ENCODE data around the gene ANTKMT. TPM values are rescaled to one million over a fixed set of nuclear protein-coding genes. Genes with fewer than 3 reads are reported as not detected.
"Not testable (repeated sequence)": the region's sequence is repeated elsewhere in the genome, so short reads cannot be mapped to it uniquely, and the experiment has no call there.

ANTKMT gene
- total and polyA plus RNA-seq, 4 donors: 13.1 to 33.0 (median 22.2) TPM

DNA sequence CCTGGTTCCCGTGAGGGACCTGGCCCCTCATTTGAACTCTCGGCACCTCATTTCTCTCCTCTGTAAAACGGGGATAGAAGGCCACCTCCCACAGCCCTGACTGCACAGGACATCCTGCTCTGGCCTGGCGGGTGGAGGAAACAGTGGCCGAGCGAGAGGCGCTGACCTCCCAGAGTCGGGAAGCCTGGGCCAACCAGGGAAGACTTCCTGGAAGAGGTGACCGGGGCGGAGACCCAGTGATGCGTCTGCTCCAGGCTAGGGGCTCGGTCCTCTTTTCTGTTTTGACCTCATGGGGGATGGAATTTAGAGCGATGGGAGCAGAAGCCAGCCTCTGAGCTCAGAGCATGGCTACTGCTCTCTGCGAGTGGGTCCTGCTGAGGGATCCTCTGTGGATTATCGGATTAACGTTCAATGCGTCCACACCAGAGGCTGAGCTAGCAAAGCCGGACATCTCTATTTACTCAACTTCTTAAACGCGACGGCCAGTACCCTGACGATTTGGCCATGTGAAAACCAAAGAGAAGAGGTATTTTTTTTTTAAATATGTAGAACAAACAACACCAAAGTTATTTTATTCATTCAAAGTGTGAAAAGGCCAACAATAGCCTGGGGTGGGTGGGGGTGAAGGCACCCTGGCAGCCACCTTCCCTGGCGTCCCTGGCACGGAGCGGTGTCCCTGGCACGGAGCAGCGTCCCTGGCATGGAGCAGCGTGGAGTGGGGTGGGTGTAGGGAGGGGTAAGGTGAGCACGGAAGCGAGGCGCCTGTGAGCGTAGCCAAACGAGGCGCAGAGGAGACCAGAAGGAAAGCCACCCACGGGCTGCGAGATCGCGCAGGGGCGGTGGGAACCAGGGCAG, 30.4 kb downstream of the ANTKMT start:
- H3K4me3 ChIP-seq (ENCODE audit: low read length in 2 of 2): no peak overlapping the region
- H3K4me1 ChIP-seq (ENCODE audit: control insufficient read depth in 1 of 2, insufficient read depth in 2 of 2, low read length in 2 of 2): no peaks in the 10 kb centered on the region
- H3K9me3 ChIP-seq (ENCODE audit: control insufficient read depth, low read length): no peaks in the 10 kb centered on the region
- no peak for DNase-seq
- H3K36me3 ChIP-seq (ENCODE audit: control insufficient read depth in 1 of 2, insufficient read depth in 2 of 2, low read length in 1 of 2): no peaks in the 10 kb centered on the region
- H3K27ac ChIP-seq (ENCODE audit: low read depth in 1 of 2, low read length in 2 of 2): no peak overlapping the region
- intact Hi-C loops (cut with DNase I): no loop called here
- H3K27me3 ChIP-seq (ENCODE audit: control insufficient read depth in 1 of 2, insufficient read depth in 2 of 2, low read length in 1 of 2): no peaks in the 10 kb centered on the region
- 40 to 47% methylated on average over 39 of the region's 39 CpGs for WGBS, 2 donors
- ATAC-seq (ENCODE audit: low FRiP score): peak; percentile 54

GRCh38 chr16:752007-752312, 31.0 kb downstream of the ANTKMT start:
- no peak for DNase-seq
- no peaks in the 10 kb centered on the region for H3K4me1 ChIP-seq (ENCODE audit: control insufficient read depth in 1 of 2, insufficient read depth in 2 of 2, low read length in 2 of 2)
- no peak overlapping the region for H3K27ac ChIP-seq (ENCODE audit: low read depth in 1 of 2, low read length in 2 of 2)
- H3K36me3 ChIP-seq (ENCODE audit: control insufficient read depth in 1 of 2, insufficient read depth in 2 of 2, low read length in 1 of 2): no peaks in the 10 kb centered on the region
- intact Hi-C loops (cut with DNase I): no loop called here
- H3K4me3 ChIP-seq (ENCODE audit: low read length in 2 of 2): no peak overlapping the region
- WGBS, 2 donors: 24% methylated on average over 10 of the region's 10 CpGs
- ATAC-seq (ENCODE audit: low FRiP score): no peak
- H3K27me3 ChIP-seq (ENCODE audit: control insufficient read depth in 1 of 2, insufficient read depth in 2 of 2, low read length in 1 of 2): no peaks in the 10 kb centered on the region
- no peaks in the 10 kb centered on the region for H3K9me3 ChIP-seq (ENCODE audit: control insufficient read depth, low read length)

DNA sequence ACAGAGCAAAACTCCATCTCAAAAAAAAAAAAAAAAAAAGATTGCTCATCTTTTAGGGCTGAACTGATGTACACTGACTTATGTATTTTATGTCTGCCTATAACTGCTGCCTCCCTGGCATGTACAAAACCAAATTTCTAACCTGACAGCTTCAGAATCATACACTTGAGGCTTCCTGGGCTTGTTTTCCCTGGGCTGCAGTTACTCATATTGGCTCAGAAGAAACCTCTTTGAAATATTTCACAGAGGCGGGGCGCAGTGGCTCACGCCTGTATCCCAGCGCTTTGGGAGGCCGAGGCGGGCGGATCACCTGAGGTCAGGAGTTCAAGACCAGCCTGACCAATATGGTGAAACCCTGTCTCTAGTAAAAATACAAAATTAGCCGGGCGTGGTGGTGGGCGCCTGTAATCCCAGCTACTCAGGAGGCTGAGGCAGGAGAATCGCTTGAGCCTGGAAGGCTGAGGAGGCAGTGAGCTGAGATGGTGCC, 33.2 kb downstream of the ANTKMT start:
- H3K4me1 ChIP-seq (ENCODE audit: control insufficient read depth in 1 of 2, insufficient read depth in 2 of 2, low read length in 2 of 2); H3K4me3 ChIP-seq (ENCODE audit: low read length in 2 of 2); H3K27ac ChIP-seq (ENCODE audit: low read depth in 1 of 2, low read length in 2 of 2); H3K36me3 ChIP-seq (ENCODE audit: control insufficient read depth in 1 of 2, insufficient read depth in 2 of 2, low read length in 1 of 2); H3K27me3 ChIP-seq (ENCODE audit: control insufficient read depth in 1 of 2, insufficient read depth in 2 of 2, low read length in 1 of 2); H3K9me3 ChIP-seq (ENCODE audit: control insufficient read depth, low read length); intact Hi-C loops (cut with DNase I); ATAC-seq (ENCODE audit: low FRiP score); DNase-seq: not testable (repeated sequence)
- 90 to 93% methylated on average over 11 of the region's 11 CpGs for WGBS, 2 donors

GRCh38 chr16:754656-755055, 33.7 kb downstream of the ANTKMT start:
- Histone ChIP-seq H3K4me3 (ENCODE audit: low read length in 2 of 2) (no peak overlapping the region), H3K27ac (ENCODE audit: low read depth in 1 of 2, low read length in 2 of 2) (no peak overlapping the region), H3K4me1 (ENCODE audit: control insufficient read depth in 1 of 2, insufficient read depth in 2 of 2, low read length in 2 of 2) (no peaks in the 10 kb centered on the region), H3K27me3 (ENCODE audit: control insufficient read depth in 1 of 2, insufficient read depth in 2 of 2, low read length in 1 of 2) (no peaks in the 10 kb centered on the region), H3K36me3 (ENCODE audit: control insufficient read depth in 1 of 2, insufficient read depth in 2 of 2, low read length in 1 of 2) (no peaks in the 10 kb centered on the region), H3K9me3 (ENCODE audit: control insufficient read depth, low read length) (no peaks in the 10 kb centered on the region)
- 59 to 64% methylated on average over 11 of the region's 11 CpGs for WGBS, 2 donors
- DNase-seq: no peak
- intact Hi-C loops (cut with DNase I): no loop called here
- no peak for ATAC-seq (ENCODE audit: low FRiP score)

DNA sequence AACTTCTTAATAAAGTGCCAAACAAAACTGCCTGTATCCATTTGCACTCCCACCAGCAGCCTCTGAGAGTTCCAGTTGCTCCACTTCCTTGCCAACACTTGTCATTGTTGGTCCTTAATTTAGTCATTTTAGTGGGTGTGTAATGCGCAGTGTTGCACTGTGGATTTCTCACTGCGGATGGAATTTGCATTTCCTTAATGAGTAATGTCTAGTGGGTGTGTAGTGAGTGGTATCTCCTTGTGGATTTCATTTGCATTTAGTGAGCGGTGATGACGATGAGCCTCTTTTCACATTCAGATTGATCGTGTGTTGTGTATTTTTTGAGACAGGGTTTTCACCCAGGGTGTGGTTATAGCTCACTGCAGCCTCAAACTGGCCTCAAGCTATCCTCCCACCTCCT, 35.5 kb downstream of the ANTKMT start:
- DNase-seq (no peak), ATAC-seq (ENCODE audit: low FRiP score) (no peak)
- 91 to 95% methylated on average over 5 of the region's 5 CpGs for WGBS, 2 donors
- Histone ChIP-seq H3K36me3 (ENCODE audit: control insufficient read depth in 1 of 2, insufficient read depth in 2 of 2, low read length in 1 of 2) (no peaks in the 10 kb centered on the region), H3K27me3 (ENCODE audit: control insufficient read depth in 1 of 2, insufficient read depth in 2 of 2, low read length in 1 of 2) (no peaks in the 10 kb centered on the region), H3K9me3 (ENCODE audit: control insufficient read depth, low read length) (no peaks in the 10 kb centered on the region), H3K4me3 (ENCODE audit: low read length in 2 of 2) (no peak overlapping the region), H3K27ac (ENCODE audit: low read depth in 1 of 2, low read length in 2 of 2) (no peak overlapping the region), H3K4me1 (ENCODE audit: control insufficient read depth in 1 of 2, insufficient read depth in 2 of 2, low read length in 2 of 2) (no peaks in the 10 kb centered on the region)
- intact Hi-C loops (cut with DNase I): no loop called here

GRCh38 chr16:759110-759910, 38.4 kb downstream of the ANTKMT start:
- intact Hi-C loops (cut with DNase I): no loop called here
- Histone ChIP-seq H3K4me3 (ENCODE audit: low read length in 2 of 2) (no peak overlapping the region), H3K9me3 (ENCODE audit: control insufficient read depth, low read length) (no peaks in the 10 kb centered on the region), H3K27ac (ENCODE audit: low read depth in 1 of 2, low read length in 2 of 2) (no peak overlapping the region), H3K4me1 (ENCODE audit: control insufficient read depth in 1 of 2, insufficient read depth in 2 of 2, low read length in 2 of 2) (no peaks in the 10 kb centered on the region), H3K27me3 (ENCODE audit: control insufficient read depth in 1 of 2, insufficient read depth in 2 of 2, low read length in 1 of 2) (no peaks in the 10 kb centered on the region), H3K36me3 (ENCODE audit: control insufficient read depth in 1 of 2, insufficient read depth in 2 of 2, low read length in 1 of 2) (no peaks in the 10 kb centered on the region)
- no peak for ATAC-seq (ENCODE audit: low FRiP score)
- no peak for DNase-seq
- 85 to 88% methylated on average over 34 of the region's 34 CpGs for WGBS, 2 donors

DNA sequence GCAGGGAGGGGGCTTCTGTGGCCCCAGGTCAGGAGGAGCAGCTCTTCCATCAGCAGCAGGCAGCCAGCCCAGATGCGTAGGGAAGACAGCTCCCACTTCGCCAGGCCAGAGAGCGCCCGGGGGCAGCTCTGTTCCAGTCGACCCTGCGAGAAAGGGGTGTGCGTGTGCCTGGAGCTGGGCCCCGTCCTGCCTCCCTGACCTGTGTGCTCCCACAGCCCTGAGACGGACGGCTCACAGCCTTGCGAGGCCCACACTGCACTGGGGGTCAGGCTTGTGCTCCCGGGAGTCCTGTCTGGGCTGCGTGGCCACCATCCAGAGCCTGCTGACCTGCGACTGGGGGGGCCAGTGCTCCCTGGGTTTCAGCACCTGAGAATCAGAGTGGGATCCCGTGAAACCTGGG, 39.1 kb downstream of the ANTKMT start:
- 75 to 81% methylated on average over 15 of the region's 15 CpGs for WGBS, 2 donors
- DNase-seq (no peak), ATAC-seq (ENCODE audit: low FRiP score) (no peak)
- no peak overlapping the region for H3K27ac ChIP-seq (ENCODE audit: low read depth in 1 of 2, low read length in 2 of 2)
- H3K9me3 ChIP-seq (ENCODE audit: control insufficient read depth, low read length): no peaks in the 10 kb centered on the region
- intact Hi-C loops (cut with DNase I): no loop called here
- H3K4me1 ChIP-seq (ENCODE audit: control insufficient read depth in 1 of 2, insufficient read depth in 2 of 2, low read length in 2 of 2): no peaks in the 10 kb centered on the region
- no peaks in the 10 kb centered on the region for H3K36me3 ChIP-seq (ENCODE audit: control insufficient read depth in 1 of 2, insufficient read depth in 2 of 2, low read length in 1 of 2)
- no peaks in the 10 kb centered on the region for H3K27me3 ChIP-seq (ENCODE audit: control insufficient read depth in 1 of 2, insufficient read depth in 2 of 2, low read length in 1 of 2)
- no peak overlapping the region for H3K4me3 ChIP-seq (ENCODE audit: low read length in 2 of 2)

DNA sequence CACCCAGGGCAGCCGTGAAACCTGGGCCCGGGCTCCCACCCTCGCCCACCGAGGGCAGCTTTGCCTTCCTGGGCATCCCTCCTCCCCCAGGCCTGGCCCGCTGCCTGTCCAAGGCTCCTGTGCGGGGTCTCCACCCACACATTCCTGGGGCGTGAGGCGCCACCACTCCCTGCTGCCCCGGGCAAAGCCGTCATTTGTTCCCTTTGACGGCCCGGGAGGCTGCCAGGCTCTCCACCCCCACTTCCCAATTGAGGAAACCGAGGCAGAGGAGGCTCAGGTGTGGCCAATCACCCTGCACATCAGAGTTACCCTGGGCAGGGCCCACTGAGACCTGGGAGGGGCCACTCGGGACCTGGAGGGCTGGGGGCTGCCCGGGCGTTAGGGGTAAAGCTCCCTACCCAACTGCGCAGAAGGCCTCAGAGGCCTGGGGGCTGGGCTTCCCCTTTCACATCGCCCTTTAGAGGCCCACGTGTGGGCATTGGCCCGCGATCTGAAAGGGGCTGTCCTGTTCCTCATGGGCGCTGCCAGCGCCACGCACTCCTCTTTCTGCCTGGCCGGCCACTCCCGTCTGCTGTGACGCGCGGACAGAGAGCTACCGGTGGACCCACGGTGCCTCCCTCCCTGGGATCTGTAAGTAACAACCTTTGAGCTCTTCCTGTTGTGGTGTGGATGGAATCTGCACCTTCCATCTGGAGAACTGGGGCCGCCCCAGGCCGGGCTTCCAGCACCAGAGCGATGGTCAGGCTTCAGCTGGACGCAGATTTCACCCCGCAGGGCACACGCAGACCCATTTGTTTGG, 39.8 kb downstream of the ANTKMT start, which contains the start of gene MSLN:
Gene MSLN (plus strand): TSS at position 190 of the 799 bp plus-strand sequence. CDS start 1,947 bp downstream, outside the sequence.
- Histone ChIP-seq H3K4me1 (ENCODE audit: control insufficient read depth in 1 of 2, insufficient read depth in 2 of 2, low read length in 2 of 2) (no peaks in the 10 kb centered on the region), H3K9me3 (ENCODE audit: control insufficient read depth, low read length) (no peaks in the 10 kb centered on the region), H3K4me3 (ENCODE audit: low read length in 2 of 2) (no peak within 1 kb of the TSS), H3K27ac (ENCODE audit: low read depth in 1 of 2, low read length in 2 of 2) (no peak within 1 kb of the TSS), H3K27me3 (ENCODE audit: control insufficient read depth in 1 of 2, insufficient read depth in 2 of 2, low read length in 1 of 2) (no peaks in the 10 kb centered on the region), H3K36me3 (ENCODE audit: control insufficient read depth in 1 of 2, insufficient read depth in 2 of 2, low read length in 1 of 2) (no peaks in the 10 kb centered on the region)
- intact Hi-C loops (cut with DNase I): no loop called here
- no peak for DNase-seq
- WGBS, 2 donors: 68 to 74% methylated on average over 37 of the region's 37 CpGs
- ATAC-seq (ENCODE audit: low FRiP score): peak; percentile 15
